B cell (primary cell): ENCODE results near the gene ARHGAP30. TPM values are rescaled to one million over a fixed set of nuclear protein-coding genes. Genes with fewer than 3 reads are reported as not detected.

Experiments
- ATAC-seq: fragments of 200-7000 bp; cut with Tn5 transposase; one replicate; pipeline ENCODE4 v1.10.0; 2021; ENCODE audit warnings: low read depth, mild to moderate bottlenecking, moderate number of reproducible peaks, moderate library complexity
- CTCF ChIA-PET: fragments of 350-600 bp; sonication (Branson Sonifier 250); formaldehyde crosslinking; loops from one replicate; lab custom pipeline; 2021; ENCODE audit warnings: antibody characterized with exemption, inconsistent platforms; lab: Charles Lee
- POLR2A ChIA-PET: fragments of 350-600 bp; sonication (Branson Sonifier 250); formaldehyde crosslinking; loops from one replicate; lab custom pipeline; 2021; ENCODE audit warnings: antibody characterized with exemption; lab: Charles Lee
- DNase-seq: peaks from one replicate; pipeline ENCODE4 v3.0.0; 2013
- H2AFZ ChIP-seq: 2 replicates; pipeline ENCODE4 v1.6.1; 2012; ENCODE audit warnings: mild to moderate bottlenecking, low read depth, low read length; ENCODE audit not compliant: insufficient read depth, poor library complexity, severe bottlenecking
- H3K27ac ChIP-seq, 2 donors: 1 replicate in 1 of 2; 2 replicates in 1 of 2; pipeline ENCODE4 v1.5.1; 2012 to 2013; ENCODE audit warnings: low read length in 2 of 2, mild to moderate bottlenecking in 2 of 2, moderate library complexity in 1 of 2
- H3K27me3 ChIP-seq, 4 experiments: fragments of 200-600 bp in 1 of 4; sonication (generic) in 1 of 4; replicated peaks in 1 of 4; 1 replicate in 2 of 4; 2 replicates in 2 of 4; pipeline versions ENCODE4 v1.6.1 to v1.7.0; 2013 to 2016; ENCODE audit warnings: low read length in 3 of 4, mild to moderate bottlenecking in 2 of 4, mixed read lengths in 1 of 4, moderate library complexity in 1 of 4; ENCODE audit not compliant: insufficient read depth in 4 of 4, control insufficient read depth in 3 of 4; ENCODE audit errors: control extremely low read depth in 1 of 4
- H3K36me3 ChIP-seq, 2 experiments: replicated peaks in 1 of 2; 1 replicate in 1 of 2; 2 replicates in 1 of 2; pipeline versions ENCODE4 v1.6.1 to v1.7.1; 2013; ENCODE audit warnings: low read length in 1 of 2; ENCODE audit not compliant: insufficient read depth in 2 of 2, control insufficient read depth in 1 of 2; ENCODE audit errors: control extremely low read depth in 1 of 2, extremely low read depth in 1 of 2
- H3K4me1 ChIP-seq, 2 donors: fragments of 200-600 bp in 1 of 2; sonication (generic) in 1 of 2; 1 replicate in 1 of 2; 2 replicates in 1 of 2; pipeline versions ENCODE4 v1.5.1 to v1.6.1; 2013 to 2017; ENCODE audit warnings: low read length in 2 of 2; ENCODE audit not compliant: control insufficient read depth in 2 of 2, insufficient read depth in 2 of 2
- H3K4me2 ChIP-seq: replicated peaks from 2 replicates; pipeline ENCODE3; 2012; ENCODE audit warnings: mild to moderate bottlenecking, low read depth, low read length; ENCODE audit not compliant: poor library complexity, severe bottlenecking
- H3K4me3 ChIP-seq, 5 experiments: fragments of 200-600 bp in 1 of 5; sonication (generic) in 1 of 5; 1 replicate in 3 of 5; 2 replicates in 2 of 5; pipeline versions ENCODE4 v1.5.1 to v1.7.0; 2011 to 2016; ENCODE audit warnings: low read length in 4 of 5, mild to moderate bottlenecking in 4 of 5, low read depth in 2 of 5, control low read depth in 1 of 5, moderate library complexity in 1 of 5; ENCODE audit not compliant: insufficient read depth in 1 of 5; ENCODE audit errors: control extremely low read depth in 1 of 5, extremely low read depth in 1 of 5
- H3K79me2 ChIP-seq: fragments of 200-600 bp; sonication (generic); one replicate; pipeline ENCODE4 v1.6.0; 2016; ENCODE audit warnings: low read length; ENCODE audit not compliant: control insufficient read depth, insufficient read depth
- H3K9ac ChIP-seq: fragments of 200-600 bp; sonication (generic); 2 replicates; pipeline ENCODE4 v1.6.1; 2017; ENCODE audit warnings: mild to moderate bottlenecking, low read length, moderate library complexity
- H3K9me3 ChIP-seq, 3 donors: one replicate each; pipeline versions ENCODE4 v1.6.1 to v1.7.1; 2013; ENCODE audit warnings: low read length in 2 of 3; ENCODE audit not compliant: control insufficient read depth in 2 of 3, insufficient read depth in 1 of 3; ENCODE audit errors: control extremely low read depth in 1 of 3
- H4K20me1 ChIP-seq: 2 replicates; pipeline ENCODE4 v1.6.0; 2012; ENCODE audit warnings: mild to moderate bottlenecking, low read length; ENCODE audit not compliant: insufficient read depth, control insufficient read depth, poor library complexity, severe bottlenecking
- H3K27ac Mint-ChIP-seq: one replicate; pipeline ENCODE4 v1.8.0; 2021; ENCODE audit warnings: mixed read lengths
- H3K27me3 Mint-ChIP-seq: one replicate; pipeline ENCODE4 v1.8.0; 2021; ENCODE audit warnings: mixed read lengths
- H3K4me1 Mint-ChIP-seq: one replicate; pipeline ENCODE4 v1.8.0; 2021; ENCODE audit warnings: mixed read lengths
- H3K4me3 Mint-ChIP-seq: one replicate; pipeline ENCODE4 v1.8.0; 2021; ENCODE audit warnings: mixed read lengths
- H3K9me3 Mint-ChIP-seq: one replicate; pipeline ENCODE4 v1.8.0; 2022; ENCODE audit warnings: mixed read lengths; ENCODE audit not compliant: insufficient read depth
- EZH2 ChIP-seq: IDR thresholded peaks from 2 replicates; pipeline ENCODE4 v1.6.1; 2012; ENCODE audit warnings: borderline replicate concordance, low read depth, mild to moderate bottlenecking, moderate library complexity, low read length; ENCODE audit not compliant: insufficient read depth, poor library complexity, severe bottlenecking
- WGBS: methylation state at CpG from one replicate; pipeline ENCODE4 v1.1.5; 2013; ENCODE audit warnings: missing lambda C conversion rate; ENCODE audit not compliant: insufficient coverage; 5-methylcytosine and 5-hydroxymethylcytosine counted together
- intact Hi-C: fragments of 100-400 bp; cut with micrococcal nuclease; formaldehyde crosslinking; loops from one replicate; pipeline ENCODE4 v1.10.0; 2022
- polyA plus RNA-seq: library from polyadenylated mRNA; depleted of rRNA; stranded (reverse); fragments of >200 nt; gene quantifications from 2 replicates; pipeline ENCODE4 v1.2.3, GENCODE V29; 2012
- total RNA-seq, 2 donors: library from RNA; stranded (reverse); fragments of 120-200 nt in 1 of 2; gene quantifications; 1 replicate in 1 of 2; 2 replicates in 1 of 2; pipeline versions ENCODE4 v1.2.3 to v1.2.4, GENCODE V29; 2013 to 2022
- TF ChIP-seq, protein P1 (sequence below): fragments of 200-600 bp; IDR thresholded peaks from one replicate; pipeline ENCODE4 v1.8.0; 2022; ENCODE audit warnings: antibody characterized with exemption, mild to moderate bottlenecking

Gene ARHGAP30
- total and polyA plus RNA-seq, 2 donors (not counting 1 experiment from before 2014, with no cell fraction given): 122 to 146 TPM

DNA sequence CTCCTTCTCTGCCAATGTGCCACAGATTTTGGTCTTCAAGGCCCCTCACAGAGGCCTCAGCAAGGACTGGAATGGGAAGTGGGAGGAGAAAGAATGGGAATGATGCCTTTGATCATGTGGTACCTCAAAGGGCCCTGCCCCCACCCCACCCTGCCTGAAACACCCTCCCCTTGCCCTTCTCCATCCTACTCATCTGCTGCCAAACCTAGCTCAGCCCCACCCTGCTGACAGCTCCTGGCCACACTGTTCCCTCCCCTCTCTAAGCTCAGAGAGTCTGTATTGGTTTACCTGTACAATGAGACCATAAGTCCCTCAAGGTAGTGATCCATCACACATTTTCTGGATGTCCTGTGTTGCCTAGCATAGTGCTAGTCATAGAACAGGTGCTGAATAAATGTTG, 6.7 kb upstream of the ARHGAP30 start:
- H2AFZ ChIP-seq: no peak overlapping the region
- TF ChIP-seq EZH2: no peak
- TF ChIP-seq, protein P1, sequence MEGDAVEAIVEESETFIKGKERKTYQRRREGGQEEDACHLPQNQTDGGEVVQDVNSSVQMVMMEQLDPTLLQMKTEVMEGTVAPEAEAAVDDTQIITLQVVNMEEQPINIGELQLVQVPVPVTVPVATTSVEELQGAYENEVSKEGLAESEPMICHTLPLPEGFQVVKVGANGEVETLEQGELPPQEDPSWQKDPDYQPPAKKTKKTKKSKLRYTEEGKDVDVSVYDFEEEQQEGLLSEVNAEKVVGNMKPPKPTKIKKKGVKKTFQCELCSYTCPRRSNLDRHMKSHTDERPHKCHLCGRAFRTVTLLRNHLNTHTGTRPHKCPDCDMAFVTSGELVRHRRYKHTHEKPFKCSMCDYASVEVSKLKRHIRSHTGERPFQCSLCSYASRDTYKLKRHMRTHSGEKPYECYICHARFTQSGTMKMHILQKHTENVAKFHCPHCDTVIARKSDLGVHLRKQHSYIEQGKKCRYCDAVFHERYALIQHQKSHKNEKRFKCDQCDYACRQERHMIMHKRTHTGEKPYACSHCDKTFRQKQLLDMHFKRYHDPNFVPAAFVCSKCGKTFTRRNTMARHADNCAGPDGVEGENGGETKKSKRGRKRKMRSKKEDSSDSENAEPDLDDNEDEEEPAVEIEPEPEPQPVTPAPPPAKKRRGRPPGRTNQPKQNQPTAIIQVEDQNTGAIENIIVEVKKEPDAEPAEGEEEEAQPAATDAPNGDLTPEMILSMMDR: no peak
- ChIA-PET POLR2A (interaction anchor here (0.6 to 1.2 kb wide), 2 partner anchors 30 to 295 kb away, joined by 3 read pairs; partner anchors contain the start of gene USF1), CTCF (interaction anchor here (0.7 to 1.7 kb wide), 3 partner anchors 63 to 710 kb away, joined by 3 to 5 read pairs (median 3); no protein-coding TSS in a partner anchor)
- H3K9ac ChIP-seq: no peak overlapping the region
- H3K27me3 ChIP-seq: no peaks in the 10 kb centered on the region
- H3K4me3 ChIP-seq: no peak overlapping the region
- Mint-ChIP-seq H3K27ac (no peak overlapping the region), H3K27me3 (peaks cover 4% of the 10 kb centered on the region), H3K9me3 (no peaks in the 10 kb centered on the region), H3K4me1 (peaks cover 5% of the 10 kb centered on the region), H3K4me3 (no peak overlapping the region)
- H3K4me1 ChIP-seq: peaks cover 0 to 6% of the 10 kb centered on the region in 2 donors
- no peak for ATAC-seq
- no peaks in the 10 kb centered on the region for H3K36me3 ChIP-seq
- intact Hi-C loops: no loop called here
- DNase-seq: no peak
- no peaks in the 10 kb centered on the region for H4K20me1 ChIP-seq
- no peak overlapping the region for H3K27ac ChIP-seq
- no peaks in the 10 kb centered on the region for H3K9me3 ChIP-seq
- no peak overlapping the region for H3K4me2 ChIP-seq
- H3K79me2 ChIP-seq: peaks cover 17% of the 10 kb centered on the region

DNA sequence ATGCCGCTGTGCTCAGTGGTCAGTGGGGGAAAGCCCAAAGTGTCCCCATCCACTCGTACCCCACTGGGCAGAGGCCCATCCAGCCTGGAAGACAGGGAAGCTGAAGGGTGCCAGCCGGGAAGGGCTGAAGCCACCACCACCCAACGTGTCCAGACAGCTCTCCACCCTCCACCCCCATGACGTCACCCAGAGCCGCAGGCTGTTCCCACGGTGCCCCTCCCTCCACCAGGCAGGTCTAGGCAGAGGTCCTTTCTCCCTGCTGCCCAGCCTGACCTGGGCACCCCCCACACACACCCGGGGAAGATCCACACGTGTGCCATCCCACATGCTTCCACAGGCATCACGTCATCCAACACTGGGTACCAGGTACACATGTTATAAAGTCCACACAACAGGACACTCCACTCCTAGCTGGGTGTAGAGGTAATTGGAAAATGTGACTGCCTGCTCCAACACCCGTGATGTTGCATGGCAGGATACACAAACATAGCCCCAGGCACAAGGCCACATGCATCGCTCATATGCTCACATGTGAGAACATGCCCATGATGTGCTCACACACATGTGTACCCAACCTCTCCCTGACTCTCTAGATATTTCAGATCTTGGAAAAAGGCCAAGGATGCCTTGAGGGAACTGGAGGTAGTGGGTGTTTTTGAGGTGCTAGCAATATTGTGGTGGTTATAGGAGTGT, 5.1 kb upstream of the ARHGAP30 start:
- WGBS: 98% methylated on average over 9 of the region's 12 CpGs
- Mint-ChIP-seq H3K27ac (no peak overlapping the region), H3K27me3 (no peaks in the 10 kb centered on the region), H3K4me3 (no peak overlapping the region), H3K9me3 (no peaks in the 10 kb centered on the region), H3K4me1 (peaks cover 16% of the 10 kb centered on the region)
- intact Hi-C loops: no loop called here
- no peaks in the 10 kb centered on the region for H3K9me3 ChIP-seq
- H3K9ac ChIP-seq: no peak overlapping the region
- no peak overlapping the region for H3K4me3 ChIP-seq
- ChIA-PET CTCF (interaction anchor here (0.9 to 8.9 kb wide), 5 partner anchors 12 to 91 kb away, joined by 3 to 142 read pairs (median 3); partner anchors contain the start of genes KLHDC9 and PPOX), POLR2A (interaction anchor here (0.6 to 1.2 kb wide), 2 partner anchors 22 to 29 kb away, joined by 3 to 4 read pairs; partner anchors contain the start of gene USF1)
- H3K27ac ChIP-seq: no peak overlapping the region
- no peaks in the 10 kb centered on the region for H4K20me1 ChIP-seq
- DNase-seq (no peak), ATAC-seq (no peak)
- H3K36me3 ChIP-seq: no peaks in the 10 kb centered on the region
- no peak overlapping the region for H2AFZ ChIP-seq
- H3K79me2 ChIP-seq: peaks cover 24% of the 10 kb centered on the region
- H3K4me2 ChIP-seq: no peak overlapping the region
- H3K4me1 ChIP-seq: peaks cover 8 to 21% of the 10 kb centered on the region in 2 donors
- H3K27me3 ChIP-seq: no peaks in the 10 kb centered on the region
- no peak for TF ChIP-seq EZH2
- TF ChIP-seq, protein P1: no peak
